Eye (tissue), 1 donor: ENCODE results near the gene TUSC2.
"Not testable (repeated sequence)": the region's sequence is repeated elsewhere in the genome, so short reads cannot be mapped to it uniquely, and the experiment has no call there.

Experiments
- DNase-seq: peaks from one replicate; pipeline ENCODE4 v3.0.0-alpha.2; 2015

TUSC2 gene

DNA sequence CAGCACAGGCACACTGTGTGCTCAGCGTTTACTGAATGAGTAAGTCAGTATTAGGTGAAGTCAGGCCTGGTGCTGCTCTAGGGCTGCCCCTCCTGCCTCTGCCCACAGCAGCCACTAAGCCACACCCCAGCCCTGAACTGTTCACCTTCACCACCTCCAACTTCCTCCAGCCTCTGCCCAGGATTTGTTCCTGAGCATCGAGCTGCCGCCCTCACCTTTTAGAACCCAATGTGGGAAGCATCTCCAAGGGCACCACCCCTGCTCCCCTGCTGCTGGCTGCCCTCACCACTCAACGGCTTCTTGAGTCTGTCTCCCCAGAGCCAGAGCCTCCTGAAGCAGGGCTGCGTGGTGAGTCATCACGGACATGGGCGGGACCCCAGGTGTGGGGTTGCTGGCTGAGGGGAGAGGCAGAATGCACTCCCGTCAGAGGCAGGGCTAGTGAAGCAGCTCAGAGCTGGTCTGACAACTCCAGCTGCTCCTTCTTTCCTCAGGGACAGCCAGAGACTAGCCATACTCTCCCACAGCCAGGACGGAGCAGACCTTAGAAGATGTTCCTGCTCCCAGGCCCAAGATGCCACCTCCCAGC, 11.3 kb downstream of the TUSC2 start:
- DNase-seq = peak; percentile 65

DNA sequence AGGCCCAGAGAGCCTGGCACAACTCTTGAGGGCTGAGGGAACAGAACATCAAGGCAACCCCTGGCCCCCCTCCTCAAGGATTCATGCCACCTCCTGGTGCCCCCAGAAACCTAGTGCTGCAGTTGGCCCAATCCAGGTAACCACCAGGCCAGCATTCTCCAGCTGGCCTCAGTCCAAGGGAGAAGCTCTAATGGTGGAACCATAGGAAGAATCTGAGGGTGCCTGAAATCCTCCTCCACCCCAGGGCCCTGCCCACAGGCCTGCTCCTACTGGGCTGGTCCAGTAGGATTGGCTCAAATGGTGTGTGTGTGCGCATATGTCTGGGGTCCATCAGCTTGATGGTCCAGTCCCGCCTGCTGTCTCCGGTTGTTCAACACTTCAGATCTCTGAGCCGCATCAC, 13.2 kb downstream of the TUSC2 start:
- DNase-seq = no peak

DNA sequence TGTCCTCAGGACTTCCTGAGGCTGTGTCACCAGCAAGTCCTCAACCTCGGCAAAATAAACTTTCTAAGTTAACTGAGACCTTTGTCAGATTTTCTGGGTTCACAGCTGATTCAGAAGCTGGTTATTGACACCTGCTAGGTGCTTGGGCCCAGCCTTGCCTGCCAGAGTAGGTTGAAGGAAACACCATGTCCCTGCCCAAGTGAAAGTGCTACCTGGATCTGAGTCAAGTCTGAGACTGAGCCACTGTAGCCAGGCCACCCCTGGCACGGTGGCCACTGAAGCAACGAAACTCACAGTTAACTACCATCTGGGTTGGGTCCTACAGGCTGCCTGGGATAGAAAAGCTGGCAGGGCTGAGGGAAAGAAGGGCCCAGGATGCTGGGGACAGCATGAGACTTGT, 13.7 kb downstream of the TUSC2 start:
- DNase-seq = no peak

DNA sequence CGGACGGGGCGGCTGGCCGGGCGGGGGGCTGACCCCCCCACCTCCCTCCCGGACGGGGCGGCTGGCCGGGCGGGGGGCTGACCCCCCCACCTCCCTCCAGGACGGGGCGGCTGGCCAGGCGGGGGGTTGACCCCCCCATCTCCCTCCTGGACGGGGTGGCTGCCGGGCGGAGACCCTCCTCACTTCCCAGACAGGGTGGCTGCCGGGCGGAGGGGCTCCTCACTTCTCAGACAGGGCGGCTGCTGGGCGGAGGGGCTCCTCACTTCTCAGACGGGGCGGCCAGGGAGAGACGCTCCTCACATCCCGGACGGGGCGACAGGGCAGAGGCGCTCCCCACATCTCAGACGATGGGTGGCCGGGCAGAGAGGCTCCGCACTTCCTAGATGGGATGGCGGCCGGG, 16.0 kb downstream of the TUSC2 start:
- DNase-seq = not testable (repeated sequence)

DNA sequence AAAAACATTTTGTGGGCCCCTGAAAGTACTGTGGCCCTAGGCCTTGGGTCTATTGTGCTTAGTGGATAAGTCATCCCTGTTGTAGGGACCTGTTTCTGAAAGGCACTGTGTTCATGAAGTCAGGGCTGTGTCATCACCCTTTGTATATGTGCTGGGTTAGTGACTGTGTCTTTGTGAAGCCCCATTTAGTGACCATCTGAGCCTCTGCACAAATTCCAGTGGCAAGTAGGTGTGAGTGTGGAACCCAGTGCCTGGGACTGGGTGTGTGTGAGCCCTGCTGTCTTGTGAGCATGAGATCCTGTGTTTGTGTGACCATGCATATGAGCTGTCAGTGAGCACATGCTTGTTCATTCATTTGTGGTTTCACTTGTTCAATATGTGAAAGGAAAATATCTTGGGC, 23.4 kb downstream of the TUSC2 start:
- DNase-seq = no peak

DNA sequence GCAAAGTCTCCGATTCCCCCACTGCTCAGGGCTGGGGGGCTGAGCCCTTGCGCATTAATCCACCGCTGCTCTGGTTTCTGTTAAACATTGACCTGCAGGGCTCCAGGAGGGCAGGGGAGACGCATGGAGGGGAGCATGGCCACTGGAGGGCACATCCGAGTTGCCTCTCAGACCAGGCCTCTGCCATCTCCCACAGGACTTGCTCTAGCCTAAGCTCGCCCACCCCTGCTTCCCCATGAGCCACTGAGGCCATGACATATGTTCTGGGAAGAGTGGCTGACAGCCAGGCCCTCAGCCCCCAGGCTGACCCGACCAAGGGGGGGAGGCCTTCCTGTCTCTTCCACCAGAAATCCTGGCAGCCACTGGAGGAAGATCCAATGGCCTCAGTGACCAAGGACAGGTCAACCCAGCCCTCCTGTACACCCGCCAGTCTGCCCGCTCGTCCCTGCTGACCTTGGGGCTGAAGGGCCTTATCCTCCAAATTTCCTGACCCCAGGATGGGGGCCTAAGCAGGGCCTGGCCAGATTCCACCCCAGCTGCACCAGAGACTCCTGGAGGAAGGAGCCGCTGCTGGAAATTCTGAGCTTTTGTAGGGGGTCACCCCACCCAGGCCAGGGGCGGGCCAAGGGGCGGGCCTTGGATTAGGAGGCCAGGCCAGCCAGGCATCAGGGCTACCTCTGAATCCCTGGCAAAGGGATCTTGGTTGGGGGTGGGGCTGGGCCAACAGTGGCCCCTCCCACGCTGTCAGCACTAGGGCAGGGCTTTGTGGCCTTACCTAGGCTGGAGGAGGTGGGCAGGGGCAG, 24.8 kb downstream of the TUSC2 start, which contains the start of gene HYAL1:
Gene HYAL1 (minus strand): TSS at position 562 of the 803 bp plus-strand sequence. CDS start 618 bp downstream, outside the sequence.
- no peak for DNase-seq

DNA sequence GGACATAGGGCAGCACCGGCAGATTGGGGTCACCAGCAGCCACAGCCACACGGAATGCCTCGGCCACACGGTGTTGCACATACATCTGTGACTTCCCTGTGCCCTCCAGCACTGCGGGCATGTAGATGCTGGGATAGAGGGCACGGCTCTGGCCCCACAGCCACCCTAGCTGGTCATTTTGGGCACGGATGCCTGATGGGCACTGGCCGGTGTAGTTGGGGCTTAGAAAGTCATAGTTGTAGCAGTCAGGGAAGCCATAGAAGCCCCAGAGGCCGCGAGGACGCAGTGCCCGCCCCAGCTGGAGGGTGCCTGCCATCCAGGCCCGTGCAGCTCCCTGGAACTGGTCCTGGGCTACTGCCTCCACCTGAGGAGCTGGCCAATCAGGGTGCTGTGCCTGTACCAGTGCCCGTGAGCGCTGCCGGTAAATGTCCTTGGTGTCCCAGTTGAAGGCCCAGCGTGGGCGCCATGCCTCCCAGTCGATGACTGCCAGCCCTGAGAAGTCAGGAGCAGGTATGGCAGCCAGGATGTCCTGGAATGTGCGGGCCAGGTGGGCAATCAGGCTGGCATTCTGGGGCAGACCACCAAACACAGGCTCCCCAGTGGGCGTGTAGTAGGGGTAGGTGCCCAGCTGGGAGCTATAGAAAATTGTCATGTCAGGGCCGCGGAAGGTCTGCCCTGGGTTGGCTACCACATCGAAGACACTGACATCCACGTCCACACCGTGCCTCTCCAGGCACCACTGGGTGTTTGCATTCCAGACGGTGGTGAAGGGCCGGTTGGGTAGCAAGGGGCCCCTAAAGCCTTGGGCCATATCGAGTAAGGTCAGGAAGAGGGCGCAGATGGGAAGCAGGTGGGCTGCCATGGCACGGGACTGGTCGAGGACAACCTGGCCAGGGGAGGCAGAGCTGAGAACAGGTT, 25.7 kb downstream of the TUSC2 start:
- DNase-seq = no peak

DNA sequence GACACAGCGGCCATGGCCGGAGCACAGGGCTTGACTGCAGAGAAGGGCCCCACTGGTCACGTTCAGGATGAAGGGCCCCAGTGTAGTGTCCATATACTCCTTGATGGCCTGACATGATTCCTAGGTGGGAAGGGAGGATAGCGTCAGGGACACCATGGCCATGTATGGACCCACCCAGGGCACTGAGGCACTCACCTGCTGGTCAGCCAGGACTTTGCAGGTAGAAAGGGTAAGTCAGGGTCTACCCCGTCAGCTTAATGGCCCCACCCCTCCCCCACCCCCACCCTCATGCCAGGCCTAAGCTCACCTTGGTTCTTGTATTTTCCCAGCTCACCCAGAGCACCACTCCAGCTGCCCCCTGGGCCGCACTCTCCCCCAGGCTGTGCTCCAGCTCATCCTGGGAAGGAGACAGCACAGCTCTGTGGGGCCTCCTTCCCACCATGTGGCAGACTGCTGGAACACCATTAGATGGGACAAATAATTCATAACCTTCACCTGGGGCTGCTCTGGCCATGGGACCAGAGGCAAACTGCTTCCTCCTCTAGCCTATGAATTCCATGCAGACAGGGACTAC, 27.3 kb downstream of the TUSC2 start:
- no peak for DNase-seq

DNA sequence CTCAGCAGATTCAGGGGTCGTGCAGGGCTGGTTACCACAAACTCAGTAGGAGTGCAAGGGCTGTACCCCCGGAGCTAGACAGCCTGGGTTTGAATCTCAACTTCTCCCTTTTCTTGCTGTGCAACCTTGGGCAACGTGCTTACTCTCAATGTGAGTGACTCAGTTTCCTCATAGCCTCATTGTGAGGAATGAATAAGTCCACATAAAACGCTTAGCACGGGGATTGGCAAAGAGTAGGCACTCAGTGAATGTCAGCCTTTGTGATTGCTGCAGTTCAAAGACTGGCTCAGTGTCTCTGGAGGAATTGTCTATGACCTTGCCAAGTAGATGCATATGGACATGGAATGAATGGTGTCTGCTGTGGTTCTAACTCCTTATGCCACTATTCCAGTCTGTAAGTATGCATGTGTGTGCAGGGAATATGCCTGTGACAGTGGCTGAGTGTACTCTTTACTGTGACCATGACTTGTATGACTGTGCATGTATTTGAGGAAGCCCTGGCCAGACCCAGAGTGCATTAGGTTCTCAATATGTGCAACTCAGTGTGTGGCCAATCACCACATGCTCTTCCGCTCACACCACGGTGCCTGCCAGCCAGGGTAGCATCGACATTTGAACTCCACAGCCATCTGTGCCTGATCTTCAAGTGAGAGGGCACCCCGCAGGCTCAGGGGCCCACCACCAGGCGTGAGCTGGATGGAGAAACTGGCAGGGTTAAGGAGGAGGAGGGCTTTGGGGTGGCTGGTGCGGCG, 27.9 kb downstream of the TUSC2 start:
- DNase-seq = no peak

DNA sequence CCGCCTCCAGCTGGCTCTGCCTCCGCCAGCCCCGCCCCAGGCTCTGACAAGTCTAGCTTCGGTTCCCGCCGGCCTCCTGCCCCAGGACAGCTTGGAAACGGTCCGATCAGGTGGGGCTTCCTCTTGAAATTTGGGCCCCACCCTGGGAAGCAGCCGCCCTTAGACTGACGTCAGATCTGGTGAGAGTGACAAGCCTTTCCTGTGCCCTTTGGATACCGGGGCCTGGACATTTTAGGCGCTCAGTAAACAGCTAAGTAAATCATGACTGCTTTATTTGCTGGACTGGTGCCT, 28.4 kb downstream of the TUSC2 start:
- DNase-seq = no peak

DNA sequence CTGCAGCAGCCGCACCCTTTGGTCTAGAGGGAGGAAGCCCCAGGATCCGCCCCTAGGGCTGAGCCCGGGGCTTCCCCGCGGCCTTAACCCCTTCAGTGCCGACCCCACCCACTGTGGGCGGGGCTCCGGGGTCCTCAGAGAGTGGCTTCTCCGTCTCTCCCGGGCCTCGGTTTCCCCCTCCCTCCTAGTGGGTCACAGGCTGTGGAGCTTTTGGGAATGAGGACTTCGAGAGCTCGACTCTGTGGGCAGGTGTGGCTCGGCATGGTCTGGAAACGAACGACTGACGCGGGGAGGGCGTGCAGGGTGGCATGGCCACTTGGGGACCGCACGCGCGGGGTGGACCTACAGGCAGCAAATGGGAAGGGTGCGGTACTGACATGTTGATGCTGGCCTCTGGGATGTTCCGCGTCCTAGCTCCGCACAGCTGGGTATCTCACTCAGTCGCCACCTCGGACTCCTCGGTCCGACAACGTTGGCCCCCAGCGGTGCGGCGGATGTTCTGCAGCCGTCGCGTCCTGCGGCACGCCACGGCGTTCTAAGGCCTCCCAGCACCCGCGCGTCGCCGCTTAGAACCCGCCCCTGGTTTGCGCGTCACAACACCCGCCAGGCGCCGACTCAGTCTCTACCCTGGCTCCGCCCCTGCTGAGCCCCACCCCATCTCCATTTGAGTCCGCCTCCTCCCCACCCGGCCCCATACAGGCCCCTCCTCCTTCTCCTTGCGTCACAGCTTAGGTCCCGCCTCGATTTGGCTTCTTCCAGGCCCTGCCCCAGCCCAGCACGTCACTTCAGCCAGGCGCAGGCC, 29.0 kb downstream of the TUSC2 start, which contains the start of the genes HYAL3 and NAA80:
Gene HYAL3 (minus strand): TSS at position 570 of the 802 bp plus-strand sequence. CDS start 3,803 bp downstream, outside the sequence.
Gene NAA80 (minus strand): TSS at position 570 of the 802 bp plus-strand sequence. CDS start 1,942 bp downstream, outside the sequence.
- DNase-seq = peak; percentile 100

DNA sequence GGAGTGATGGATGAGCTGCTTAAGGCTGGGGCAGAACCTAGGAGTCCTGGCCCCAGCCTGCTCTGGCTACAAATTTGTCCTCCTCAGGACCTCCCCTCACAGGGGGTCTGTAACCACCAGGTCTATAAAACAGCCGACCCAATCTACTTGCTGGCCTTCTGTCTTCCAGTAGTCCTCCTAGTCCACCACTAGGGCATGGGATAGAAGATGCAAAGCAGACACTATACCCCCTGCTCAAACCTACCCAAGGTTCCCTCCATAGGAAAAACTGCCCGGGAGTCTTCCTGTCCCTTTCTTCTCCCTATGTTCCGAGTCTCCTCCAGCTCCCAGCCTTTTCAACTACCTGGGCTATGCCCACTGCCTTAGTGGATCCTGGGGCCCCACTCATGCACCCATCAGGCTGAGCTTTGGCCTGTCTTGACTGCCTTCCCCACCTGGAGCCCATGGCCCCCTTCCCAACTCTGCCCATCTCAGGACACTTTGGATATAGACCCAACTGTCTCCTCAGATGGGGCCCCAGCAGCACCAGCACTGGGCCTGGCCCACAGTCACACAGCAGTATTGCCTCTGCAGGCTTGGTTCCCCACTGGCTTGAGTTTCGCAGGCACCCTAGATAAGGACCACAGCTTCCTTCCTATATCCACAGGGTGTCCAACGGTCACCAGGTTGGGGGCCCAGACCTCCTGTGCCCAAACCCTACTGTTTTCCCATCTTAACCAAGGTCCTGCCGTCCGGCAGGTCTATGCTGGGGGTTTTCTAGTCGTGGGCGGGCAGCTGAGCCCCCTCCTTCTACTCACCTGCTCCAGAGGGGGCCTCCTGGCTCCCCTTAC, 29.9 kb downstream of the TUSC2 start:
- no peak for DNase-seq

DNA sequence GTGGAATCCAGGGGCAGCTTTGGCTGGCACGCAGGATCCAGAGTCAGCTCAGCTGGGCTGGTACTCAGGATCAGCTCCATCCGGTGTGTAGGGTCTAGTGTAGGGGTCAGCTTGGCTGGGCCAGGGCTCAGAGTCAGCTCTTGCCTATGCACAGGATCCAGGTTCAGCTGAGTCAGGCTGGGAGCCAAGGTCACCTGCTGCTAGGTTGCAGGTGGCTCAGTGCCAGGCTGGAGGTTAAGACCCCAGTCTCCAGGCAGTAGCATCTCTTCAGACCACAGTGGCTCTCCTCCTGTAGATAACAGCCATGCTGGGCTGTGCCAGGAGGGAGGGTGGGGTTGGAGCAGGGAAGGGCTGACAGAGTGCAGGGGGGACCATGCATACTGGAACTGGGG, 30.6 kb downstream of the TUSC2 start:
- DNase-seq = no peak

DNA sequence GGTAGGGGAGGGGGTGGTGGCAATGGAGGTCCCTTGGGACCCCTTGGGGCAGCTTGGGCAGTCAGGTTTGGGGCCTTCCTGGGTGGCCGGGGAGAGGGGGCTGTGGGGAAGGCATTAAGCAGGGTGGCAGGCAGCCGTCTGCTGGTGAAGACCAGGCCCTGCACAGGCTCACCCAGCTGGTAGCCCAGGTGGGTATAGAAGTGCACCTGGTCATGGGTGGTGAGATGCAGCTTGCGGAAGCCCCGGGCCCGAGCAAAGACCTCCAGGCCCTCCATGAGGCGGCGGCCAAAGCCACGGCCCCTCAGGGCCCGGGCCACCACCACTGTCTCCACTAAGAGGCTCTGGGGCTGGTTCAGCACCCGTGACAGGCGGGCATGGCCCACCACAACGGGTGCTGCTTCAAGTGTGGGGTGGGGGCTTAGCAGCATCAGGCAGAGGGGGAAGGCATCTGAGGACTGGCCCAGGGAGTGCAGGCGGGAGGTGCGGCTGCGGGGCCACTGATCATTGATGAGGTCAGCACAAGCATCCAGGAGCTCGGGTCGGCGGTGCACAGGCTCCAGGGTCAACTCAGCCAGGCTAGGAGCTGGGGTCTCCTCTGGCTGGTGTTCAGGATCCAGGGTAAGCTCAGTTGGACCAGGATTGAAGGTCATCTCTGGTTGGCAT, 31.2 kb downstream of the TUSC2 start:
- no peak for DNase-seq

DNA sequence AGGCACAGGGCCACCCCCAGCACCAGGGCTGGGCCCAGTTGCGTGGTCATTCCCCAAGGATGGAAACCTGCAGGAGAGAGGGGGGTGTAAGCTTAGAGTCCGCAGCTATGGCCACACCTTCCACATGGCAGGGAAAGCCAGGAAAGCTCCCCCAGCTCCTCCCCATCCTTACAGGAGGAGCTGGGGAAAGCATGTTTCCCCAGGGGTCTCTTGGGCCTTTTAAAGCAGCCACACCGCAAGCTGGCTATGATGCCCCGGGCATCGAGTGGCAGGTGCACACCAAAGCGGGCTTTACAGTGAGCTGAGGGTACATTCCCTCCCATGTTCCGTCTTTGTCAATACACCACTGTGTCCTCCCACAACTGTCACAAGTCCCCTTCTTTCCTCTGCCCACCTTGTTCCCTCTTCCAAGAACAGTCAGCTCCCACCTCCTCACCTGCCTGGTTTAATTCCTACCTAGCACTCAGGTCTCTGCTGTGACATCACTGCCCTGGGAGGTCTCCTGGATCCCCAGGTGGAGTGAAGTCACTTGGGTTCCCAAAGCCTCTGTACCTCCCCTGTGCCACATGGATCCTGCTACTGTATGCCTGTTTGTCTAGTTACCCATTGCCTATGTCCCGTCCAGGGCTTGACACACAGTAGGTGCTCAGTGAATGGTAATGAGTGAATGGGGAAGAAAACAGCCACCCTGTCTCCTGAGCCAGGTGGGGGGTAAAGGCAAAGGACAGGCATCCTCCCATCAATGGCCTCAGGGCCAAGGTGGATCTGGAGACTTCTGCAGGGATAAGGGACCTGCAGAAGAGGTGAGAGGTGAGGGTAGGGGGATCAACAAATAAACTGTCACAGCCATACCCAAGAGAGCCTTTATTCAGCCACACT, 32.2 kb downstream of the TUSC2 start:
- no peak for DNase-seq

DNA sequence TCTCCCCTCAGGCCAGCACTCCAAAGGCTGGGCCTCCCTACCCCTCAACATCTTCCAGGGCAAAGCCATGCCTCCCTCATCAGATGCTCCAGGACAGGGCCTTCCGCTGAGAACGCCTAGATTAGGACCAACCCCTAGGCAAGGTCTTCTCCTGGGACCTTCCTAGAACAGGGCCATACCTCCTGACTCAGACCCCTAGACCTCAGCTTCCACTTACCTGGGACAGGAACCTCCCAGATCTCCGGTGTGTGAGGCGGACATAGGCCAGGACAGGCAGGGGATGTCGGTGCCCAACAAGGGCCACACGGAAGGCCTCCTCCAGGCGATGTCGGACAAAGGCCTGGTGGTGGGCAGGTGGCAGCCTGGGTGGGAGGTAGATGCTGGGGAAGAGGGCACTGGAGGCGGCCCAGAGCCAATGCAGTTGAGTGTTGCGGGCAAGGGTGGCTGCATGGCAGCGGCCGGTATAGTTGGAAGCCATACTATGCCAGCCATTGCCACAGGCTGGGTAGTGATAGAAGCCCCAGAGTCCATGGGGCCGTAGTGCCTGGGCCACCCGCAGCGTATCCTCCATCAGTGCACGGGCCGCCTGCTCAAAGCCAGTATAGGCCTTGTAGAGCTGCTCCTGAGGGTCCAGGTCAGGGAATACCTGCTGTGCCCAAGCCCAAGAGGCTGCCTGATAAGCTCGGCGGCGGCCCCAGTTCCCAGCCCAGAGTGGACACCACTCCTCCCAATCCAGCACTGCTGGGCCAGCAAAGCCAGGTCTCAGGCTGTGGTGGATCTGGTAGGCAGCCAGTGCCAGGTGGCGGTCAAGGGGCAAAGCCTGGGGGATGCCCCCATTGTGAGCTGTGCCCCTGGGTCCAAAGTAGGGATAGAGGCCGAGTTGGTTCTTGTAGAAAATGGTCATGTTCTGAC, 33.3 kb downstream of the TUSC2 start:
- DNase-seq = no peak

DNA sequence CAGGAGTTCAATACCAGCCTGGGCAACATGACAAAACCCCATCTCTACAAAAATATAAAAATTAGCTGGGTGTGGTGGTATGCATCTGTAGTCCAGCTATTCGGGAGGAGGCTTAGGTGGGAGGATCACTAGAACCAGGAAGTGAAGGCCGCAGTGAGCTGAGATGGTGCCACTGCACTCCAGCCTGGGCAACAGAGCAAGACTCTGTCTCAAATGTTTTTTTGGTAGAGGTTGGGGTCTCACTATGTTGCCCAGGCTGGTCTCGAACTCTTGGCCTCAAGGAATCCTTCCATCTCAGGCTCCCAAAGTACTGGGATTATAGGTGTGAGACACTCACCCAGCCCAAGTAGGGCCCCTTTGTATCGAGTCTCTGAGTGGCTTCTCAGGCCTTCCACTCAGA, 33.9 kb downstream of the TUSC2 start:
- DNase-seq = no peak
